ENCODE results near the gene PTPN5.

The PTPN5 gene

DNA sequence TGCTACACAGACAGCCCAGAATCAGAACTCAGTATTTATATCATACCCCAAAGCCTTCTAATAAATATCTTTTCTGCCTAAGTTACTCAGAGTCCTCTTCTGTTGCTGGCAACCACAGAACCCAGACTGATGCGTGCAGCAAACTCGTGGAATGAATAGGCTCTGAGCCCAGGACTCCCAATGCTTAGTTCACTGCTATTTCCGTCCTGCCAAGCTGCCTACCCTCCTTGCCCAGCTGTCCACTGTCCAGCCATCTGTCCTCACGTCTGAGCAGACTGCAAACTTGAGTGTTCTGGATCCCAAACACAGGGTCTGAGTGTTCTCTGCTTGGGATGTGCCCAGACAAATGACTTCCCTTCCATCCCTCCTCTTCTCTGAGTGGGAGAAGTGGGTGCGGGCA lies 19.4 kb downstream of the PTPN5 start:
- DNase-seq, result no peak

- DNase-seq, result no peak
Observed at GRCh38 chr11:18771266-18772035, 20.1 kb downstream of the PTPN5 start.

DNA sequence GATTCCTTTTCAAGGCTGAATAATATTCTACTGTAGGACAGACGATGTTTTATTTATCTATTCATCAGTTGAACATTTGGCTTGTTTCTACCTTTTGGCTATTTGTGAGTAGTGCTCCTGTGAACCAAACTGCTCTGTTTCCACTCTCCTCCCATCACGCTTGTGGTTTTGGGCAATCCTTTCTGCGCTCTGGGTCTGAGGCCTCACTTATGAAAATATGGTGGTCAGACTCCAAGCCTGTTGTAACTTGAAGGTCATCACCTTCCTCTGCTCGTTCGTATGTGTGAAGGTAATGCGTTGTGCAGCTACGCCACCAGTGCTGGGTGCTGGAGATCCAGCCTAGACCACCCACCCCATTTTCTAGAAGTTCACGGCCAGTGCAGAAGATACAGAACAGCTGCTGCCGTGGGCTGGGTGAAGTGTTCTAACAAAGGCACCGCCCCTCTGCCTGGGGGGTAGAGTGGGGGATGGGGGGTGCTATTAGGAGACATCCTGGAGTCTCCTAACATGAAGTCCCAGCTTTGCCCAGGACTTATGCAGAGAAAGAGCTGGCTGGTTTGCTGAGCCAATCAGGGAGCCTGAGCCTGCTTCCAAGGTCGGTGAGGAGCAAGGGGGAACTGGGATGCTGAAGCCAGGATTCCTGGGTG lies 21.0 kb downstream of the PTPN5 start:
- DNase-seq, result no peak

- no peak for DNase-seq
Observed at GRCh38 chr11:18769802-18770456, 21.7 kb downstream of the PTPN5 start.

DNA sequence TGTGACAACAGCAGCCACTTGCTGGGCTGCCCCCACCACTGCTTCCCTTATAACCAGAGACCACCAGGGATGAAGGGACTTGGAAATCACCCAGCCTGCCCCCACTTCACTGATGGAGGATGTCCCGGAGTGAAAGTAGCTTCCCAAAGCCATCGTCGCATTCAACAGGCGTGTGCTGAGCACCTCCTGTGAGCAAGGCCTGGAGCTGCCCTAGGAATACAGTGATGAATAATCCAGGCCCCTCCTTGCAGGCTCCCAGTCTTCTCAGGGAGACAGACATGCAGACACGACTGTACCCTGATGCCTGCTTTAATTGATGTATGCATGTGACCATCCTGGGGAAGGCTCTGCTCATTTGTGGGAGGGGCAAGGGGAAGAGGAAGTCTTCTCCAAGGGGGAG lies 22.6 kb downstream of the PTPN5 start:
- DNase-seq, result no peak

DNA sequence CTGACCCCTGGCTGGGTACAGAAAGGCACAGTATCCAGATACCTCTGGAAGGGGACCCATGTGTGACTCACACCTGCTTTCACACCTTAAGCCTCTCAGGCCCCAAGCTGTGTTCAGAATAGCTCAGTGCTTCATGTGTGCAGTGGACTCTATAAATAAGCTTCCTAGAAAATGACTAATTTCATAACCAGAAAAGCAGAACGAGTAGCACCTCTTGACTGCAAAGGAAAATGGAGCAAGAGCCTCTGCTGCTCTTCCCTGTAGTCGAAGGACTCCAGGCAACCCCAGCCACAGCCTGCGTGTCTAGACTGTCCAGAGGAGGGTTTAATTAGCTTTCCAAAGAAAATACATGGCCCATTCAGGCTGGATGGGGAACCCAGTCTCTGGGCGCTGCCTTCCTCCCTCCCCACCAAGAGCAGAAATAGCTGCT lies 23.1 kb downstream of the PTPN5 start:
- peak in 1 of 3 experiments; percentile 2 for DNase-seq

DNA sequence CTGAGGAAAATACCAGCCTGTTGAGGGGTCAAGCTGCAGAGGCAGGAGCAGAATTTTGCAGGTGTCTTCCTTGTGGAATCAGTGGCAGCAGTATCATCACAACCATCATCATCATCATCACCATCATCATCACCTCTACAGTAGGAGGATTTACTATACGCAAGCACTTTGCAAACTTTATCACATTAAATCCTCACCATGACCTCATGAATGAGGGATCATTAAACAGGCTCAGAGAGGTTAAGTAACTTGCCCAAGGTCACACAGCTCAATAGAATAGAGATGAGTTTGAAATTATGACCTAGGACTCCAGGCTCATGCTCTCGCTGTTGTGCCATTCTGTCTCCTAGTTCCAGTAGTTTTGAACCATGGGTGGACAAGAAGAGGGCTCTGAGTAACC lies 25.6 kb downstream of the PTPN5 start:
- DNase-seq, result no peak

GRCh38 chr11:18765554-18765953 lies 26.0 kb downstream of the PTPN5 start:
- no peak for DNase-seq

DNA sequence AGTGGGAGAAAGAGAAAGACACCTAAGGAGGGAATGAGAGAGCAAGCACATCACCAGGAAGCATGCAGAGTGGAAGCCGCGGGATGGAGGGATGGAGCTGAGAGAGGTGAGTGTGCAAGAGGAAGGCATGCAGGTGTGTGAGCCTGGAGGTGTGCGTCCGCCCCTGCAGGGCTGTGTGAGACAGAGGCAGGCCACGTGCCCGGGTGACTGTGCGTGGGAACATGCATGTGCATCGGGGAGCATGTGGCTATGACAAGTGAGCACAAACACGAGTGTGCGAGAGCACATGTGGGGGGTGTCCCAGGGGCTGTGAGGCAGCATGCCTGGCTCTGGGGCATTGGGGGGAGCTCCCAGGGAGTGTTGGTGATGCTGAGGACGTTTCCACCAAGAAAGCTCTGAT lies 29.9 kb downstream of the PTPN5 start:
- DNase-seq, result no peak

GRCh38 chr11:18761144-18761543 lies 30.5 kb downstream of the PTPN5 start:
- no peak for DNase-seq

DNA sequence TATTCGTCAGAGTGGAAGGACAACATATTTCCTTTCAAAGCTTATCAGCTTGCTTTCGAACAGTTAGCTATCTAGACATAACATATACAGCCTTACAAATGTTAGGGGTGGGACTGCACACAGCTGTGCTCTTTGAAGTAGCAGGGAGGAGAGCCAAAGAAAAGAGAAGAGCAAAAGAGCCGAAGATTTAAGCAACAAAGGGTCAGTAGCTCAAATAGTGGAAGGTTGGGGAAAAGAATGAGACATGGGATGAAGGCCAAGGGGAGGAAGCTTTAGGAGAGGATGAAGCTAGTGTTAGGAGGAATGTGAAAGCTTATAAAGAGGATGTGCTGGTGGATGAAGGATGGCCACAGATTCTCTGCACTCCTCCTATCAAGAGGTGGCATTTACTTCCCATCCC lies 33.8 kb downstream of the PTPN5 start:
- no peak for DNase-seq

GRCh38 chr11:18756889-18757288 lies 34.7 kb downstream of the PTPN5 start:
- DNase-seq, result no peak

DNA sequence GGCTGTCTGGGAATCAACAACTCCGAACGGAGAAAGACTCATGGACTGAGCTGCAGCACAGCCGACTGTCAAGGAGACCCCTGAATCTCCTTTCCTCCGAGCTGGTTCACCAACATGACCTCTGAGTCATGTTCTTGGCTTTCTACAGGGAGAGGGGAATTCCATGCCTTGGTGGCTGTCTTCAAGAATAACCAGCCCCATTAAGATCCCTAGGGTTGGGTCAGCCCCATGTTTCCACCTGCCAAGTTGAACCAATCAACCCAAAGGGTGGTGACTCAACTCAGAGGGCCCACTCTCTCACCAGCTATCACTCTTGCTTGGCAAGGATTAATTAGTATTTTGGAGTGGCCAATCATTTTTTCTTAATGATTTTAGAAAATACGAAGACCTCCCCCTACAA lies 37.3 kb downstream of the PTPN5 start:
- DNase-seq, result no peak

- peak in 2 of 3 experiments; percentile 3 to 52 for DNase-seq
Observed at GRCh38 chr11:18752502-18752901, 39.1 kb downstream of the PTPN5 start.

DNA sequence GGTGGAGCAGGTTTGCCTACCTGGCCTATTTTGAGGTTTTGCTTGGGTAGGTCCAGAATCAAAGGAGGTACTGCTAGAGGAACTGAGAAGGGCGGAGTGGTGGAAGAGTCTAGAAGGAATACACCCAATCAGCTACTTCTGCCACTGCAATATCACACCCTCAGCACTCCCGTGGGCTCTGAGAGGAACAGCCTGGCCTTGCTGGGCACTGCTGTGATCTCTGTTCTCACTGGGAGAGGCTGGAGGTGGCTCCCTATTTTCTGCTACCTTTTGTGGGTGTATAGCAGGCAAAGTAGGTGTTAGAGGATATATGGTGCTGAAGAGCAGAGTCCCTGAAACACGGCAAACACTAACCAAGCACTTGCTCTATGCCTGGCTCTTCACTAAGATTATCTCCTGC lies 40.7 kb downstream of the PTPN5 start:
- no peak for DNase-seq

- no peak for DNase-seq
Observed at GRCh38 chr11:18749681-18750319, 41.8 kb downstream of the PTPN5 start.

DNA sequence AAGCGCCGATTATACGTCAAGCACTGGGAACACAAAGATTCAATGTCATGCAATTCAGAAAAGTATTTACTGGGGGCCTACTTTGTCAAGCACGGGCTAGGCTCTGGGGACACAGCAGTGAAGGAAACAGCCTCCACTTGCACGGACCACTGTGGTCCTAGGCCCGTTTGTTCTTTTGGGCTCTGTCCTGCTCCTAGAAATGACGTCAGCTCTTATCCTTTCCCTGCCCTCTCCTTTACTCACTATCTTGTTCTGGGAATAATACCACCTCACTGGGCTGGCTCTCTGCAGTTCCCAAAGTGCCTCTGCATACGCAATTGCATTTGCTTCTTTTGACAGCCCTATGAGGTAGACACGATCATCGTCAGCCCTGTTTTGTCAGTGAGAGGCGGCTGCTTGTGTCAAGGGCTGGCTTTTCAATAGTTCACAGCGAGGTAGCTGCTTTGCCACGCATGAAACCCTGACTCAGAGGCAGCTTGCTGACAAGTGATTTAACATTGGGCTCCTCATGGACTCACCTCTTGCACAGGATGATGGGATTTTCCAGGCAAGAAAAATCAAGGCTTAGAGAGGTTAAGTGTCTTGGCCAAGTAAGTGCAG lies 42.7 kb downstream of the PTPN5 start:
- no peak for DNase-seq

- no peak for DNase-seq
Observed at GRCh38 chr11:18745251-18745650, 46.3 kb downstream of the PTPN5 start.

- DNase-seq, result no peak
Observed at GRCh38 chr11:18743900-18744514, 47.6 kb downstream of the PTPN5 start.

DNA sequence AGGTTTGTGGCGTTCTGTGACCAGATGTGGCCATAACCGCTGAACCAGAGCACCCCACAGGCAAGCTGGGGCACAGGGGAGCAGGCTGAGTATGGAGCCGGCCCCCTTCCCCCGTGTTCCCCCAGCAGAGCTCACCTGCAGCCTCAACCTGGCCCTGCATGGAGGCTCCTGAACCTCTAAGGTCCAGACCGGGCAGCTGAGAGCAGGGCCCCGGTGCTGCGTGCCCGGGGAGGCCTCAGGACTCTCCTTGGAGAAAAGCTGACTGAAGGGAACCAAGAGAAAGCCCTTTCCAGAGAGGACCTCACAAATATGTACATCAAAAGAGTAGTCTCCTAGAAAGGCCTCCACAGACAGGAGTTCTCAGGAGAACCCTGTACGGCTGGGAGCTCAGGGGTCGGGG lies 48.2 kb downstream of the PTPN5 start:
- DNase-seq, result no peak

- no peak for DNase-seq
Observed at GRCh38 chr11:18741783-18742182, 49.8 kb downstream of the PTPN5 start.

- DNase-seq, result no peak
Observed at GRCh38 chr11:18739685-18740084, 51.9 kb downstream of the PTPN5 start.

DNA sequence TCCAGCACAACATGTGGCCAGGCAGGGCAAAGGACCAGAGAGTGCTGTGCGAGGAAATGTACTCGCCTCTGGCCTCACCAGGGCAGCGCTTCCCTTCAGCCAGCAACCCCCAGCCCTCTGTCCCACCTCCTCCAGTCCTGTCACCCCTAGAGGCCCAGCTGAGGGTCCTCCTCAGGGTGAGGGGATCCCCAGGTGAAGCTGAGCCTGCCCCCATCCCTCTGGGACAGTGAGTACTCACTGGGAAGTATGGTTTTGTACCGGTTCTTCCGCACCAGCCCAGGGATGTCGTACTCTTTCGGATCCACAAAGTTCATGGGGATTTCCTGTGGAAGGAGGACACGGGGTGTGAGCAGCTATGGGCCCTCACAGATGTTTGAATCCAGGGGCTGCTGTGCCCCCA lies 54.0 kb downstream of the PTPN5 start:
- no peak for DNase-seq

All from NCI-H1417 (cell line).